Motor neuron (in vitro differentiated cells): Measurements from ENCODE around the gene RPP14. TPM values are rescaled to one million over a fixed set of nuclear protein-coding genes. Genes with fewer than 3 reads are reported as not detected.
"Not testable (repeated sequence)": the region's sequence is repeated elsewhere in the genome, so short reads cannot be mapped to it uniquely, and the experiment has no call there.

Experiments
- ATAC-seq, 8 experiments: fragments of 200-7000 bp; cut with Tn5 transposase; replicated peaks in 6 of 8; 2 replicates each; pipeline ENCODE4 v1.8.0; 2021; ENCODE audit warnings: mild to moderate bottlenecking in 8 of 8, moderate library complexity in 8 of 8
- H3K27ac ChIP-seq, 2 donors: fragments of 250-450 bp; sonication (Bioruptor Pico); 2 replicates each; pipeline ENCODE4 v1.9.0; 2021; ENCODE audit warnings: antibody characterized with exemption in 2 of 2, mild to moderate bottlenecking in 2 of 2, moderate library complexity in 1 of 2
- H3K4me1 ChIP-seq, 2 donors: fragments of 250-450 bp; sonication (Bioruptor Pico); replicated peaks in 1 of 2; 2 replicates each; pipeline ENCODE4 v1.6.1; 2021; ENCODE audit warnings: antibody characterized with exemption in 2 of 2, mild to moderate bottlenecking in 2 of 2, moderate library complexity in 1 of 2
- H3K4me3 ChIP-seq, 5 donors: fragments of 250-450 bp; sonication (Bioruptor Pico); 2 replicates each; pipeline ENCODE4 v1.9.0; 2021; ENCODE audit warnings: antibody characterized with exemption in 5 of 5, mild to moderate bottlenecking in 5 of 5, moderate library complexity in 4 of 5
- WGBS, 10 experiments: fragments of 450-650 bp; shearing (Covaris generic); methylation state at CpG; one replicate each; pipeline ENCODE4 v1.0.0; 2022; 5-methylcytosine and 5-hydroxymethylcytosine counted together
- in situ Hi-C, 9 experiments: fragments of 400-800 bp; cut with MboI; loops; one replicate each; pipeline ENCODE4 v1.15.0; 2021; ENCODE audit warnings: low sequenced_read_pairs in 9 of 9, low pct_unique_long_range_greater_than_20kb in 2 of 9; ENCODE audit not compliant: unreplicated experiment in 9 of 9
- total RNA-seq, 8 experiments: library from RNA; unstranded; fragments of 300-600 nt; gene quantifications; 2 replicates each; pipeline versions ENCODE4 v1.2.3 to v1.2.4, GENCODE V29; 2022

RPP14 gene
- total RNA-seq, 8 experiments from 2014 or later, result 10.3 to 17.6 (median 14.3) TPM

DNA sequence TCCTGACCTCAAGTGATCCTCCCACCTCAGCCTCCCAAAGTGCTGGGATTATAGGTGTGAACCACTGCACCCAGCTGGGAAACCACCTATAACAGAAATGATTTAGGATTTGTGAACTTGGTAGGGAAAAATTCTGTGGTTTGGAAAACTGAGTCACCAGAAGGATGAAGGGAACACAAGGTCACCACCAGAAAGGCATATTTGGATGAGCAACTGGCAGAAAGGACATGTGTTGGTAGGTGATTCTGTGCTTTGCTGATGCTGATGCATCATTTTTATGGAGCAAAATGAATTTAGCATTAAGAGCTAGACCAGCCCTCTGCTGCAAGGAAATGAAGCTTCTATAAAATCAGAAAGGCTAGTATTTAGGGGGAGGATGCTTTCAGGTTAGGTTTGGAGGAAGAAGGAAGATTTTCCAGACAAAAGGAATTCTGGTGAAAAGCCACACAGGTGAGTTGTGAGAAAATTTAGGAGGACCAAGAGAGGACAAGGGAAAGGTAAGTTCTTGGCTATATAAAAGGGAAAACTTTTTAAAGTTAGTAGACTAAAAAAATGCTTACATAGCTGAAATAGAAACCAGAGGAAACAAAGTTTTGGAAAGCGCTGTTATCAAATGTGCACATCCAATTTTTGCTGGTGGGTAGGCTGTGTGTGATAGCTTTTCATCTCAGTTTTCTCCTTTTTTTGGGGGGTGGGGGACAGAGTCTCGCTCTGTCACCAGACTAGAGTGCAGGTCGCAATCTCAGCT, 30.3 kb downstream of the RPP14 start:
- H3K27ac ChIP-seq, result no peak overlapping the region

DNA sequence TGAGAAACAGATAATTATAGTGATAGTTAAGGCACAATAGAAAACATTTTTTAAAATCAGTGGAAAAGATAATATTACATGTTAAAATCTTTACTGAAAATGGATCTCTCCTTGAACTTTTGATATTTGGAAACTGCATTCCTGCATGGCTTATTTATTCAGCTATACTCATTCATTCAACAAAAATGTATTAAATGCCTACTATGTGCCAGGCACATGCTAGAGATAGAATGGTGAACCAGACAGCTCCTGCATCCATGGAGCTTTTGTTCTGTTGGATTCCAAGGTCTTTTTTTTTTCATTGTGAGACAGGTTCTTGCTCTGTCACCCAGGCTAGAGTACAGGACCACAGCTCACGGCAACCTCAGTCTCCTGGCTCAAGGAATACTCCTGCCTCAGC, 31.1 kb downstream of the RPP14 start:
- ATAC-seq, result no peak
- peaks cover 11 to 13% of the 10 kb centered on the region in 2 donors for H3K4me1 ChIP-seq
- H3K4me3 ChIP-seq, result no peak overlapping the region
- 67 to 100% (median 100%) methylated on average over 1 of the region's 1 CpG; no CpG with 5 or more reads in 4 of the 10 experiments for WGBS, 10 experiments
- in situ Hi-C loops, result loop anchor here in 2 of 9 experiments (25.0 kb wide), 2 partner anchors 175 to 200 kb away; partner anchors contain the start of gene ACOX2 (in 1 of the 2)
- no peak overlapping the region for H3K27ac ChIP-seq

More for the DNA sequence above, 30.3 kb downstream of the RPP14 start:
- ATAC-seq, result no peak
- WGBS, 10 experiments, result 20 to 100% (median 92%) methylated on average over 1 to 3 of the region's 3 CpGs; no CpG with 5 or more reads in 1 of the 10 experiments
- Histone ChIP-seq H3K4me1 (peaks cover 11 to 13% of the 10 kb centered on the region in 2 donors), H3K4me3 (no peak overlapping the region)
- in situ Hi-C loops, result loop anchor here in 2 of 9 experiments (25.0 kb wide), 2 partner anchors 176 to 201 kb away; partner anchors contain the start of gene ACOX2 (in 1 of the 2)

DNA sequence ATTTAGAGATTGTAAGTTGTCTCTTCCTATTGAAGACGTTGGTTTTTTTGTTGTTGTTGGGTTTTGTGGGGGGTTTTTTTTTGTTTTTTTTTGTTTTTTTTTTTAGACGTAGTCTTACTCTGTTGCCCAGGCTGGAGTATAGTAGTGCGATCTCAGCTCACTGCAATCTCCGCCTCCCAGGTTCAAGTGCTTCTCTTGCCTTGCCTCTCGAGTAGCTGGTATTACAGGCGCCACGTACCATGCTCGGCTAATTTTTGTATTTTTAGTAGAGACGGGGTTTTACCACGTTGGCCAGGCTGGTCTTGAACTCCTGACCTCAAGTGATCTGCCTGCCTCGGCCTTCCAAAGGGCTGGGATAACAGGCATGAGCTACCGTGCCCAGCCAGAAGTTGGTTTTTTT, 33.1 kb downstream of the RPP14 start:
- H3K4me3 ChIP-seq, H3K27ac ChIP-seq, H3K4me1 ChIP-seq, ATAC-seq: not testable (repeated sequence)
- in situ Hi-C loops, result loop anchor here in 2 of 9 experiments (25.0 kb wide), 2 partner anchors 173 to 198 kb away; partner anchors contain the start of gene ACOX2 (in 1 of the 2)
- 83 to 100% (median 93%) methylated on average over 1 to 11 of the region's 12 CpGs; no CpG with 5 or more reads in 2 of the 10 experiments for whole genome bisulfite sequencing, 10 experiments

DNA sequence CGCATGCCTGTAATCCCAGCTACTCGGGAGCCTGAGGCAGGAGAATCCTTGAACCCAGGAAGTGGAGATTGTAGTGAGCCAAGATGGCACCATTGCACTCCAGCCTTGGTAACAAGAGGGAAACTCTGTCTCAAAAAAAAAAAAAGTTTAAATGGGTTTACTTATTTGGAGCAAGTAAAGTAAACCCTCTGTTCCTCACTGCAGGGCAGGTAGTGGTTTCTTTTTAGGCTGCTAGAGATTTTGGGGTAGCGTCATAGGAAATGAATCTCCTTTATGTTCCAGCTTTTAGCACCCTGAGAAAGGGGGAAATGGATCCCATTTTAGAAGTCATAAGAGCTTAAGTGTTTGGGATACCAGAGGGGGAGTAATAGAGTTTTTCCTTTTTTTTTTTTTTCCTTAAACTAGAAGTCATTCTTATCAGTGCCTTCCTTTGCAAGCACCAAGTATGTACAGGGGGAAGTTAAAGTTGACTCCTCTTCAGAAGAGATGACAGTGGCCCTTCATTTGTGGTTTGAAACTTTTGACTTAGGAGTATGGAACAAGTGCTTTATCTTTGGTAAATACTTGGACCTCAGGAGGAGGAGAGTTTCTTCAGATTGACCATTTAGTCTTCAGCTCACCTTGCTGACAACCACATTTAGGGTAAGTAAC, 34.7 kb downstream of the RPP14 start:
- no peak overlapping the region for H3K4me3 ChIP-seq
- WGBS, 10 experiments, result 100% methylated on average over 1 of the region's 3 CpGs; no CpG with 5 or more reads in 5 of the 10 experiments
- ATAC-seq, result no peak
- H3K4me1 ChIP-seq, result no peaks in the 10 kb centered on the region
- H3K27ac ChIP-seq, result no peak overlapping the region
- in situ Hi-C loops, result loop anchor here in 2 of 9 experiments (25.0 kb wide), 2 partner anchors 172 to 197 kb away; partner anchors contain the start of gene ACOX2 (in 1 of the 2)

DNA sequence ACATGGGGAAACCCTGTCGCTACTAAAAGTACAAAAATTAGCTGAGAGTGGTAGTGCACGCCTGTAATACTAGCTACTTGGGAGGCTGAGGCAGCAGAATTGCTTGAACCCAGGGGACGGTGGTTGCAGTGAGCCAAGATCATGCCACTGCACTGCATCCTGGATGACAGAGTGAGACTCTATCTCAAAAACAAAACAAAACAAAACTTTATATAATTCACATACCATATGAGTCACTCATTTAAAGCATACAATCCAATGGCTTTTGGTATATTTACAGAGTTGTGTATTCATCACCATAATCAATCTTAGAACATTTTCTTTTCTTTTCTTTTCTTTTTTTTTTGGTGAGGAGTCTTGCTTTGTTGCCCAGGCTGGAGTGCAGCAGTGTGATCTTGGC, 35.3 kb downstream of the RPP14 start:
- in situ Hi-C loops, result loop anchor here in 2 of 9 experiments (25.0 kb wide), 2 partner anchors 171 to 196 kb away; partner anchors contain the start of gene ACOX2 (in 1 of the 2)
- no peak for ATAC-seq
- no peak overlapping the region for H3K27ac ChIP-seq
- H3K4me3 ChIP-seq, result no peak overlapping the region
- no peaks in the 10 kb centered on the region for H3K4me1 ChIP-seq
- WGBS, 10 experiments, result 77 to 100% (median 92%) methylated on average over 1 to 3 of the region's 3 CpGs; no CpG with 5 or more reads in 4 of the 10 experiments

DNA sequence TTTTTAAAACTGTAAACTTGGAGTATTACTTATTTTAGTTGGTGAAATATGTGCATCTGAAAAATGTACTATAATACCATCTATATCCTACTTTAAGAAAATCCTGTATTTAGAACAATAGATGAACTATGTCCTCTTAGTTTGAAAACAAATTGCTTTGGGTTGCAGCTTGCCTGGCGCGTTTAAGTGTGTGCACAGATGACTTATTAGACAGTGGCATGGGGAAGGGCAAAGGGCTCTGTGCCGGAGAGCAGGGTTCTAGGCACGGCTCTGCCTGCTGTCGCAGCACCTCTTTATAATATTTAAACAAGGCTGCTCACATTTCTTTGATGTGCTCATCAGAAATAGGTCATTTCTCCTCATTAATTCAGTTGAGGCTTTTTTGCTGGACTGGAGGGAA, 36.6 kb downstream of the RPP14 start:
- no peak overlapping the region for H3K4me3 ChIP-seq

DNA sequence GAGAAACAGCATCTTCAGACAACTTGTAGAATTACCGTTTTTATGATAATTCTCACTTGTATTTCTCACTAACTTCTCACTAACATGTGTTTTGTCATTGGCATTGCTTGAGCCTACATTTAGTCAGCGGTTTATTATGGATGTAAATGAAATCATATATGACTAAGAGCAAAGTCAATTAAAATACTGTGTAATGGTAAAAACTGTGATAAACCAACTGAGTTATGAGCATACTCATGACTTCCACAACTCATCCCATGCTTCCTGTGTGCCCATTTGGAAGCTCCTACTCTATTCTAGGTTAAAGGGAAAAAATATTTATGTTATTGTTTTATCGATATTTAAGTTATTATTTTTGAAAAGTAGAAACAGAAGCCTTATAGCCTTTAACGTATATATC, 39.4 kb downstream of the RPP14 start:
- ATAC-seq, result peak in 1 of 8 experiments; percentile 35
- in situ Hi-C loops, result loop anchor here in 2 of 9 experiments (25.0 kb wide), 2 partner anchors 167 to 192 kb away; partner anchors contain the start of gene ACOX2 (in 1 of the 2)
- no peak overlapping the region for H3K27ac ChIP-seq
- WGBS, 10 experiments, result 35 to 100% (median 88%) methylated on average over 2 to 4 of the region's 4 CpGs
- H3K4me3 ChIP-seq, result no peak overlapping the region
- no peaks in the 10 kb centered on the region for H3K4me1 ChIP-seq

More for the DNA sequence above, 36.6 kb downstream of the RPP14 start:
- ATAC-seq, result peak in 1 of 8 experiments; percentile 19
- WGBS, 10 experiments, result 61 to 96% (median 83%) methylated on average over 2 to 5 of the region's 5 CpGs; no CpG with 5 or more reads in 3 of the 10 experiments
- Histone ChIP-seq H3K4me1 (no peaks in the 10 kb centered on the region), H3K27ac (no peak overlapping the region)
- in situ Hi-C loops, result loop anchor here in 2 of 9 experiments (25.0 kb wide), 2 partner anchors 170 to 195 kb away; partner anchors contain the start of gene ACOX2 (in 1 of the 2)

DNA sequence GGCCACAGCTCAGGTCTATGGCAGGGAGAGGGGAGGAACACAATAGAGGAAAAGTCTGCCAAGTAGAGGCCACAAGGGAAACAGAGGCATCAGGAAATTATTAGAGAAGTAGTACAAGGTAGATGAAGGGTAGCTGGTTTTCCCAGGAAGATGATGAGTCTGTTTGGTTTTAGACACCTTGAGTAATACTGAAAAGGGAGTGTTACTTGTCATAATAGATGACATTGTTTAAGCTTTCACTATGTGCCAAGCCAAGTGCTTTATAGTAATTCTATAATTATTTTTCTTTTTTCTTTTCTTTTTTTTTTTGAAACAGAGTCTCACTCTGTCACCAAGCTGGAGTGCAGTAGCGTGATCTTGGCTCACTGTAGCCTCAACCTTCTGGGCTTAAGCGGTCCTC, 40.3 kb downstream of the RPP14 start:
- no peak for ATAC-seq
- no peak overlapping the region for H3K4me3 ChIP-seq
- H3K27ac ChIP-seq, result no peak overlapping the region
- WGBS, 10 experiments, result 29 to 100% (median 100%) methylated on average over 1 to 2 of the region's 2 CpGs; no CpG with 5 or more reads in 6 of the 10 experiments
- H3K4me1 ChIP-seq, result no peaks in the 10 kb centered on the region
- in situ Hi-C loops, result loop anchor here in 2 of 9 experiments (25.0 kb wide), 2 partner anchors 166 to 191 kb away; partner anchors contain the start of gene ACOX2 (in 1 of the 2)

DNA sequence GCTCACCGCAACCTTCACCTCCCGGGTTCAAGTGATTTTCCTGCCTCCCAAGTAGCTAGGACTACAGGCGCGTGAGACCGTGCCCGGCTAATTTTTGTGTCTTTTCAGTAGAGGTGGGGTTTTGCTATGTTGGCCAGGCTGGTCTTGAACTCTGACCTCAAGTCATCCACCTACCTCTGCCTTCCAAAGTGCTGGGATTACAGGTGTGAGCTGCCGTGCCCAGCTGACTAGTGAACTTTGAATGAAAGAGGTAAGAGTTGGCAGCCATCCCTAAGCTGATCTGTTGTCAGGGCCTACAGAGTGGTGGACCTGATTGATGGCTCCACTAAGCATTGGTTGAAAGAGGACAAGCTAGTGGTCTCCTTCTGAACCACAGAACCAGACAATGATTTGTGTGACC, 41.9 kb downstream of the RPP14 start:
- ATAC-seq, result no peak
- WGBS, 10 experiments, result 90 to 100% (median 100%) methylated on average over 2 to 5 of the region's 7 CpGs; no CpG with 5 or more reads in 5 of the 10 experiments
- Histone ChIP-seq H3K27ac (no peak overlapping the region), H3K4me3 (no peak overlapping the region), H3K4me1 (no peaks in the 10 kb centered on the region)
- in situ Hi-C loops, result loop anchor here in 2 of 9 experiments (25.0 kb wide), 2 partner anchors 164 to 189 kb away; partner anchors contain the start of gene ACOX2 (in 1 of the 2)

DNA sequence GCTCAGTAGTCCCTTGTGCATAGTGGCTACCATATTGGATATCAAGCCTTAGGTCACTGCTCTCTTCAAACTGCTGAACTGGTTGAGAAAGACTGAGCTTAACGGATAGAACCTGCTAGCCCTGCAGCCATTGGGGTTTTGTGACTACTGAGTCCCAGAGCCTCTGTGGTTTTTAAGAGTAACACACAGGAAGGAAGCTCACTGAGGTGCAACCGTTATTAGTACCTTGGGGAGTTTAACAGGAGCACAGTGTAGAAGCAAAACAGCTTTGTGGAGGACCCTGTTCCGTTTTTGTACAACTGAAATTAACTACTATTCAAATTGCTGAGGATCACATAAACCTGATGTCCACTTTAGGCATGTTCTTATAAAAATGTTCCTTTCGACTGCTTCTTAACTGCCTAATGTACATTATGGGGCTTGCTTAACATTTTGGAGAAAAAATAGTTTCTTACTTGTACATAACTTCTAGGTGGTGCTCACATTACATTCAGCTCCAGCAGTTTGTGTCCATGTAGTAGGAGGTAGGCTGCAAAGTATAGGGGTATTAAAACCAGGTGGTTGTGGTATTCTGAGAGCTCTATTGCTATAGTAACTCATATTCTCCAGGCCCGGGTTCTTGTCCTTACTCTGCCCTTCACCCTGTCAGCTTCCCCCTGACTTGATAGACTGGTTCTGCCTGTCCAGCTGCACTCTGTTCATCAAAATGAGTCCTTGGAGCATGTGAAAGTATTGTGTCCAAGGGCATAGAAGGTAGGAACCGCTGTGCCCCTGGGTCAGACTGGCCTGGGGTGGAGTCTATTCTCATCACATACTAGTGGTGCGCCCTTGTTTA, 44.0 kb downstream of the RPP14 start:
- no peaks in the 10 kb centered on the region for H3K4me1 ChIP-seq
- no peak overlapping the region for H3K4me3 ChIP-seq
- in situ Hi-C loops, result loop anchor here in 2 of 9 experiments (25.0 kb wide), 2 partner anchors 162 to 187 kb away; partner anchors contain the start of gene ACOX2 (in 1 of the 2)
- ATAC-seq, result peak in 1 of 8 experiments; percentile 20
- 76 to 100% (median 95%) methylated on average over 2 to 7 of the region's 7 CpGs; no CpG with 5 or more reads in 1 of the 10 experiments for WGBS, 10 experiments
- no peak overlapping the region for H3K27ac ChIP-seq

DNA sequence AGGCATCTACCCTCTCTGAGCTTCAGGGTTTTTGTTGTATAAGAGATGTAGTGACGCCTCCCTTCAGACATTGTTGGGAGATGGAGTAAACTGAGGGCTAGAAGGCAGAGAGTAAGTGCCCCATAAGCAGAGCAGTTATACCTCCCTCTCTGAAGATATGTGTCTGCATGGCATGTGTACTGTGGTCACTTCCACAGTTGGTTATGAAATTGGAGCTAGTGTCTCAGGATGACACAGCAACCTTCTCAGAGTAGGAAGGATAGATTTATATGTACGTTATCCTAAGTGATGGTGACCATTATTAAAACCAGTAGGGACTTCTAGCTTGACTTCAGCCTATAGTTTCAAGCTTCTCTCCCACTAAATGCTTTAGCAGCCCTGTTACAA, 44.6 kb downstream of the RPP14 start:
- Histone ChIP-seq H3K4me1 (no peaks in the 10 kb centered on the region), H3K4me3 (no peak overlapping the region), H3K27ac (no peak overlapping the region)
- in situ Hi-C loops, result no loop called here
- 71 to 100% (median 97%) methylated on average over 1 to 2 of the region's 2 CpGs; no CpG with 5 or more reads in 6 of the 10 experiments for WGBS, 10 experiments
- peak in 2 of 8 experiments; percentile 51 to 71 for ATAC-seq

DNA sequence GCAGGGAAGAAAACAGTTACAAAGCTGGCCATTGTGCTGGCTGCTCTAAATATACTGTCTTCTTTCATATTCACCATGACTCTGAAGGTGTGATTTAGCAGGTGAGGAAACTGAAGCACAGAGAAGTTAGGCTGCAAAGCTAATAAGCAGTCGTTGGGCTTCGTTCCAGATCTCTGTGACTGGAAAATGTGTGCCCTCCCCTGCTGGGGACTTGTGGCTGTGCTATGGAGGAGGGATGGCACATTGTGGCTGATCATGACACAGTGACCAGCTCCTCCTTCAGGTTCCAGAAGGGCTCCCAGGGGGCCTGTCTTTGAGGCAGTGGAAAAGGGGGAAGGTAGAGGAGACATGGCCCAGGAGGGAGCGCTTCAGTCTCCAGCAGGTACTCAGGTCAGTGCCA, 45.9 kb downstream of the RPP14 start:
- ATAC-seq, result no peak
- H3K27ac ChIP-seq, result no peak overlapping the region
- no peak overlapping the region for H3K4me3 ChIP-seq
- in situ Hi-C loops, result no loop called here
- WGBS, 10 experiments, result 67 to 100% (median 90%) methylated on average over 1 to 3 of the region's 3 CpGs; no CpG with 5 or more reads in 4 of the 10 experiments
- H3K4me1 ChIP-seq, result no peaks in the 10 kb centered on the region
